ENCODE results near the gene OTOP3.

Gene OTOP3

DNA sequence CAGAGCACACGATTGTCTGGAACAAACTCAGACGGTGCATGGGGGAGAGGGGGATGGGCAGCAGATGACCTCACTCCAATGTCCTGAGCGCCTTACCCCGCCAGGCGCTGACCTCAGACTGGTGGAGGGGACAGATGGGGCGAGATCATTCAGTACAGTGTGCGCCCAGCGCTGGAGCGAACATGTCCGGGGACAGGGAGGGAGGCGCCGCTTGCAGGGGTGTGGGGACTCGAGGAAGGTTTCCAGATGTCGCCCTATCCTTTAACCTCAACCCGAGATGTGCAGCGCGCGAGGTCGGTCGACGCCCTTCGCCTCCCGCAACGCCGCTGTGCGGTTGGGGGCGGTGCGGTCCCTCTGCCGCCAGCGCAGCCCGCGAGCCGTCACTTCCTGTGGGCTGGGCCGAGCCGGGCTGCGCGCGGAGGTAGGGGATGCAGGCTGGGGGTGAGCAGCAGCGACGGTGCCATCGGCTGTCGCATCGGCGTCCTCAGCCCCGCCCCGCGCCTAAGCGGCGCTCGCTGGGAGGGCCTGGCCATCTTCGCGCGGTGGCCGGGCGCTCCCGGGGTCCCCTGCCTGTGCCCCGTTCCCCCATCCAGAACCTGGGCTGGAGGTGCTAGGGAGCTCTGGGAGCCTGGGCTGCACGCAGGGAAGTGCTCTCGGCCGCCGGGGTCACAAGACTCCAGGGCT, 46.4 kb downstream of the OTOP3 start:
- no peak for TF ChIP-seq CEBPB (IDR thresholded peaks at IDR 0.05)
- peak; percentile 72; the same call in 1 of the 2 replicates for TF ChIP-seq ZBTB7A (IDR thresholded peaks at IDR 0.05; ENCODE audit: low read depth)
- TF ChIP-seq, protein P1, sequence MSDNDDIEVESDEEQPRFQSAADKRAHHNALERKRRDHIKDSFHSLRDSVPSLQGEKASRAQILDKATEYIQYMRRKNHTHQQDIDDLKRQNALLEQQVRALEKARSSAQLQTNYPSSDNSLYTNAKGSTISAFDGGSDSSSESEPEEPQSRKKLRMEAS (IDR thresholded peaks at IDR 0.05) = peak; percentile 89
- TF ChIP-seq REST (IDR thresholded peaks at IDR 0.05; ENCODE audit: low read depth) = no peak
- TF ChIP-seq RAD21 (IDR thresholded peaks at IDR 0.05; ENCODE audit: low read depth) = peak; percentile 10; the same call in 1 of the 2 replicates
- no peak for TF ChIP-seq FOXM1 (IDR thresholded peaks at IDR 0.05; ENCODE audit: borderline replicate concordance, low read depth)
- TF ChIP-seq NFIC (IDR thresholded peaks at IDR 0.05) = no peak; the same call in 1 of the 2 replicates
- TF ChIP-seq TAF1 (IDR thresholded peaks at IDR 0.05; ENCODE audit: low read depth) = peak; percentile 77
- TF ChIP-seq TCF12 (IDR thresholded peaks at IDR 0.05; ENCODE audit: low read depth) = peak; percentile 64
- no peak for TF ChIP-seq TEAD4 (IDR thresholded peaks at IDR 0.05)
- no peak; the same call in none of the 2 replicates for TF ChIP-seq YY1 (IDR thresholded peaks at IDR 0.05; ENCODE audit: low read depth)
- no peak for TF ChIP-seq EGR1 (IDR thresholded peaks at IDR 0.05)
- no peak; the same call in 1 of the 2 replicates for TF ChIP-seq EP300 (IDR thresholded peaks at IDR 0.05; ENCODE audit: borderline replicate concordance)
- TF ChIP-seq CREB1 (IDR thresholded peaks at IDR 0.05; ENCODE audit: low read depth) = no peak; the same call in none of the 2 replicates
- 0 out of 2 replicates have a peak, but pooled peaks have one; percentile 9 for TF ChIP-seq USF1 (IDR thresholded peaks at IDR 0.05)

- TF ChIP-seq TEAD4 (IDR thresholded peaks at IDR 0.05) (no peak), TAF1 (IDR thresholded peaks at IDR 0.05; ENCODE audit: low read depth) (no peak)
- TF ChIP-seq, protein P1 (IDR thresholded peaks at IDR 0.05) = no peak
These were observed 50.5 kb downstream of the OTOP3 start for GRCh38 chr17:74986206-74986576.

- TF ChIP-seq NFIC (IDR thresholded peaks at IDR 0.05) (peak; percentile 74; the same call in 1 of the 2 replicates), TCF12 (IDR thresholded peaks at IDR 0.05; ENCODE audit: low read depth) (no peak), CEBPB (IDR thresholded peaks at IDR 0.05) (no peak), EGR1 (IDR thresholded peaks at IDR 0.05) (no peak), USF1 (IDR thresholded peaks at IDR 0.05) (no peak), TEAD4 (IDR thresholded peaks at IDR 0.05) (no peak), TAF1 (IDR thresholded peaks at IDR 0.05; ENCODE audit: low read depth) (peak; percentile 76; the same call in 1 of the 2 replicates), REST (IDR thresholded peaks at IDR 0.05; ENCODE audit: low read depth) (no peak), FOXM1 (IDR thresholded peaks at IDR 0.05; ENCODE audit: borderline replicate concordance, low read depth) (no peak), RAD21 (IDR thresholded peaks at IDR 0.05; ENCODE audit: low read depth) (no peak), ZBTB7A (IDR thresholded peaks at IDR 0.05; ENCODE audit: low read depth) (no peak), YY1 (IDR thresholded peaks at IDR 0.05; ENCODE audit: low read depth) (0 out of 2 replicates have a peak, but pooled peaks have one; percentile 45), EP300 (IDR thresholded peaks at IDR 0.05; ENCODE audit: borderline replicate concordance) (no peak)
- TF ChIP-seq, protein P1 (IDR thresholded peaks at IDR 0.05) = 0 out of 2 replicates have a peak, but pooled peaks have one; percentile 3
These were observed 51.8 kb downstream of the OTOP3 start, which contains the start of gene CDR2L for GRCh38 chr17:74987418-74987908. Gene CDR2L, plus strand, starts transcription at chr17:74987632. Its CDS starts 412 bp downstream, at chr17:74988044.

DNA sequence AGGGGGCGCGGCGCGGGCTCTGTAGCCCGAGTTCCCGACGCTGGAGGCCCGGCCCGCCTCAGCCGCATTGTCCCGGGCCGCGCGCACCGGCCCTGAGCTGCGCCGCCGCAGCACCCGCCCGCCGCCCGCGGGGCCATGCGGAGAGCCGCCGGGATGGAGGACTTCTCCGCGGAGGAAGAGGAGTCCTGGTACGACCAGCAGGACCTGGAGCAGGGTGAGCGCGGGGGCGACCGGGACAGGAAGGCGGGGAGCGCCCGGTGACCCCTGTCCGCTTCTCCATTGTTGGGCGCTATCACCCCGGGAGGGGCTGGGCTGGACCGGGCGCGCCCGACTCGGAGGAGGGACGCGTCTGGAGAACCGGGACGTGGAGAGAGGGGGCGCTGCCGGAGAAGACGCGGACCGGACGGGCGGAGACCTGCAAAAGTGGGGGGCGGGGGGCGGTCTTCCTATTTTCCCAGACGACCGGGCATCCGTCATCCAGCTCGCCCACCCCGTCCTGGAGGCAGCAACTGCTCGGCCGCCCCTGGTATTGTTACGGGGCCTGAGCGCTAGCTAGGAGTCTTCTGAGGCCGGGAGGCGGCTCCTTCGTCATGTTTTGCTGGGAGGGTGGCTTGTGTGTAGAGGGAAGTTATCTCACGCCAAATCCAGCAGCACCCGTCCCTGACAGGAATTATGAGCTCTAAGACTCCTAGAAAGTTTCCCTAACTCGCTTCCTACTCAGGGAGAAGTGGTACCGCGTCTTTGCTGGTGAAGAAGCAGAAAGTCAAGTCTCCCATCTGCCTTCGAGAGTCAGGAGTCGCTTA, 52.4 kb downstream of the OTOP3 start:
- TF ChIP-seq TEAD4 (IDR thresholded peaks at IDR 0.05) = no peak; the same call in 1 of the 2 replicates
- no peak for TF ChIP-seq YY1 (IDR thresholded peaks at IDR 0.05; ENCODE audit: low read depth)
- TF ChIP-seq, protein P1 (IDR thresholded peaks at IDR 0.05) = peak; percentile 54; the same call in 1 of the 2 replicates
- no peak for TF ChIP-seq EP300 (IDR thresholded peaks at IDR 0.05; ENCODE audit: borderline replicate concordance)
- TF ChIP-seq CEBPB (IDR thresholded peaks at IDR 0.05) = no peak
- TF ChIP-seq REST (IDR thresholded peaks at IDR 0.05; ENCODE audit: low read depth) = no peak
- TF ChIP-seq USF1 (IDR thresholded peaks at IDR 0.05) = no peak; the same call in 1 of the 2 replicates
- no peak for TF ChIP-seq CREB1 (IDR thresholded peaks at IDR 0.05; ENCODE audit: low read depth)
- TF ChIP-seq NFIC (IDR thresholded peaks at IDR 0.05) = no peak
- TF ChIP-seq ZBTB7A (IDR thresholded peaks at IDR 0.05; ENCODE audit: low read depth) = peak; percentile 95
- no peak for TF ChIP-seq FOXM1 (IDR thresholded peaks at IDR 0.05; ENCODE audit: borderline replicate concordance, low read depth)
- TF ChIP-seq EGR1 (IDR thresholded peaks at IDR 0.05) = peak; percentile 52; the same call in 1 of the 2 replicates
- TF ChIP-seq TAF1 (IDR thresholded peaks at IDR 0.05; ENCODE audit: low read depth) = peak; percentile 36; the same call in 1 of the 2 replicates
- peak; percentile 48; the same call in 1 of the 2 replicates for TF ChIP-seq TCF12 (IDR thresholded peaks at IDR 0.05; ENCODE audit: low read depth)
- TF ChIP-seq RAD21 (IDR thresholded peaks at IDR 0.05; ENCODE audit: low read depth) = no peak

All from Ishikawa (cell line).